GM12874 (cell line): ENCODE results near the gene GRIN1.

Source experiments
- TF ChIP-seq, protein P1 (sequence below): IDR thresholded peaks from 2 replicates; pipeline ENCODE4 v1.5.1; 2011; ENCODE audit warnings: low read depth, mild to moderate bottlenecking, control low read depth, low read length, moderate library complexity; ENCODE audit not compliant: insufficient read depth

GRIN1 gene

DNA sequence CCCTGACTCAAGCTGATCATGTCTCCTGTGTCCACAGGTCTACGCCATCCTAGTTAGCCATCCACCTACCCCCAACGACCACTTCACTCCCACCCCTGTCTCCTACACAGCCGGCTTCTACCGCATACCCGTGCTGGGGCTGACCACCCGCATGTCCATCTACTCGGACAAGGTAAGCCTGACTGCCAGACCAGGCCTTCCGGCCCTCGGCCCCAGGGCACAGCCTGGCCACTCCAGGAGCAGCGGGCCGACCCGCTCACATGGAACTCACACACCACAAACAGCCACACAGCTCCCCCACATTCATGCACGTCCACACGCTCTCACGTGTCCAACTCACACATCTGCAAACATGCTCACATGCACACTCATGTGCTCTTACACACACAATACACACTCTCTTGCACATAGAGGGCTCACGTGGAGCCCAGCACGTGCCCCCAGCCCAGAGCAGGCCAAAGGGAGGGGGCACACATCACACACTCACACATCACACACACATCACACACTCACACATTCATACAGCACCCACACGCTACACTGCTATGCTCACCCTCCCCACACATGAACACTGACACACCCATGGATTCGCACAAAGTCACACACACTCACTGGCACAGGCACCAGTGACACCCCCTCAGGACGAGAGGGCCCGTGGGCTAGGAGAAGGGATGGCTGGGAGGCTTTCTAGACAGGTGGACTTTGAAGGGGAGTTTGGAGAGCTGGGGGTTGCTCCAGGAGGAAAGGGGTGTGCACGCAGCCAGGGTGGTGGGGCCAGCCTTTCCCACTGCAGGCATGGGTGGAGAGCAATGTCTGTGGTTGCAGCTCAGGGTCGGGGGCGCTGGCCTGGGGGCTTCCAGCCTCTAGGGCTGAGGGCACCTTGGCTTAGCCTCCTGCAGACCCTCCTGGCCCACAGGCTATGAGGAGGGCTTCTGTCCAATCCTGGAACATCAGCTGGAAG is 3.3 kb downstream of the GRIN1 start:
- TF ChIP-seq, protein P1, sequence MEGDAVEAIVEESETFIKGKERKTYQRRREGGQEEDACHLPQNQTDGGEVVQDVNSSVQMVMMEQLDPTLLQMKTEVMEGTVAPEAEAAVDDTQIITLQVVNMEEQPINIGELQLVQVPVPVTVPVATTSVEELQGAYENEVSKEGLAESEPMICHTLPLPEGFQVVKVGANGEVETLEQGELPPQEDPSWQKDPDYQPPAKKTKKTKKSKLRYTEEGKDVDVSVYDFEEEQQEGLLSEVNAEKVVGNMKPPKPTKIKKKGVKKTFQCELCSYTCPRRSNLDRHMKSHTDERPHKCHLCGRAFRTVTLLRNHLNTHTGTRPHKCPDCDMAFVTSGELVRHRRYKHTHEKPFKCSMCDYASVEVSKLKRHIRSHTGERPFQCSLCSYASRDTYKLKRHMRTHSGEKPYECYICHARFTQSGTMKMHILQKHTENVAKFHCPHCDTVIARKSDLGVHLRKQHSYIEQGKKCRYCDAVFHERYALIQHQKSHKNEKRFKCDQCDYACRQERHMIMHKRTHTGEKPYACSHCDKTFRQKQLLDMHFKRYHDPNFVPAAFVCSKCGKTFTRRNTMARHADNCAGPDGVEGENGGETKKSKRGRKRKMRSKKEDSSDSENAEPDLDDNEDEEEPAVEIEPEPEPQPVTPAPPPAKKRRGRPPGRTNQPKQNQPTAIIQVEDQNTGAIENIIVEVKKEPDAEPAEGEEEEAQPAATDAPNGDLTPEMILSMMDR: no peak

DNA sequence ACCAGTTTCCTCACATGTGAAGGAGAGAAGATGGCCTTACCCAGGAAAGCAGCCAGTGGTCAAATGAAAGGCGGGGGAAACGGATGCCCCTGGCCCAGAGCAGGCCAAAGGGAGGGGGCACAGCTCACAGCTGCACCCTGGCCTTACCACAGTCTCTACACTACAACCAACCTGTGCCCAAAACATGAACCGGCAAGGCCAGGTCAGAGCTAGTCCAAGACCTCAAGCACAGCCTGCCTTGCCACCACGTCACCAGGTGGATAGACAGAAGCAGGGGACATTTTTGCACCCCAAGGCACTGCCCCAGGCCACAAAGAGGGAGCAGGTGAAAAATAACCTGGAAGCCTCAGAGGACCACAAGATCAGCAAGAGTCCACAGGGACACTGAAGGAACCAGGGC is 4.5 kb downstream of the GRIN1 start:
- TF ChIP-seq, protein P1: no peak

DNA sequence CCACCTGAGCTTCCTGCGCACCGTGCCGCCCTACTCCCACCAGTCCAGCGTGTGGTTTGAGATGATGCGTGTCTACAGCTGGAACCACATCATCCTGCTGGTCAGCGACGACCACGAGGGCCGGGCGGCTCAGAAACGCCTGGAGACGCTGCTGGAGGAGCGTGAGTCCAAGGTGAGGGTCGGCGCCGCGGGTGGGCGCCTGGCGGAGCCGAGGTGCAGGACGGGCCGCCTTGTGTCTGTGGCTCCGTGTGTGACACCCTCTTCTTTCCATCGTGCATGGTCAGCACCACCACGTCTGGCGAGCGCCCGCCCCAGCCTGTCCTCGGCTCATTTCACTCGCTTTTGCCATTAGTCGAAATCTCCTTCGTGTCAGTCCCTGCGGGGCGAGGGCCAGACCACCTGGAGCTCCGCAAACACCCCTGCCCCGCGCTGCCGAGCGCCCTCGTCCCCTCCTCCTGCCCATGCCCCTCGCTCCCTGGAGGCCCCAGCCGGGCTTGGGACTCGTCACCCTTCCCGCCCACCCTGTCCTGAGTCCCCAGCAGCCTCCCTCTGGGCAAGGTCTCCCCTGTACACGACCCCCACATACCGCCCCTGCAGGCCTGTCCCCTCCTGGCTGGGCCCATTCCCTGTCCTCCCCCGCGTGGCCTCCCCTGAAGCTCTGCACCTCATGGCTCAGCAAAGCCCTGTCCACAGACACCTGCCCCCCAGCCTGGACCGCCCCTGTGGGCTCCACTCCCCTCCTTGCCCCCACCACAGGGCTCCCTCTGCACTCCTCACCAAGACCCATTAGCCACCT is 7.0 kb downstream of the GRIN1 start:
- TF ChIP-seq, protein P1: no peak

DNA sequence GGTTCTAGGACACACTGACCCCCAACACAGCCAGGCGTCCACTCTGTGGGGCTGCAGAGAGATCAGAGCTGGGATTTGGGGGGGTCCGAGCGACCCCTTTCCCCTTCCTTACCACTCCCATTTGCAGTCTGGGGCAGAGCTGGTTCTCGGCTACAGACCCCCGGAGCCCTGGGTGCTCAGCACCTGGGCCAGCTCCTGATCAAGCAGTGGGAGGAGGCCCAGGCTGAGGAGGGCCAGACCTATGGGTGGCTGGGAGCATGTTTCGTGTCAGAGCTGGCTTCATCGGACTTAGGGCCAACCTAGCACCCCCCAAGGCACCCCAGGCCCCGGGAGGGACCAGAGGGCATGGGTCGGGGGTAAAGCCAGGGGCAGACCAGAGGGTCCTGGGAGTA is 7.6 kb downstream of the GRIN1 start:
- TF ChIP-seq, protein P1: no peak

DNA sequence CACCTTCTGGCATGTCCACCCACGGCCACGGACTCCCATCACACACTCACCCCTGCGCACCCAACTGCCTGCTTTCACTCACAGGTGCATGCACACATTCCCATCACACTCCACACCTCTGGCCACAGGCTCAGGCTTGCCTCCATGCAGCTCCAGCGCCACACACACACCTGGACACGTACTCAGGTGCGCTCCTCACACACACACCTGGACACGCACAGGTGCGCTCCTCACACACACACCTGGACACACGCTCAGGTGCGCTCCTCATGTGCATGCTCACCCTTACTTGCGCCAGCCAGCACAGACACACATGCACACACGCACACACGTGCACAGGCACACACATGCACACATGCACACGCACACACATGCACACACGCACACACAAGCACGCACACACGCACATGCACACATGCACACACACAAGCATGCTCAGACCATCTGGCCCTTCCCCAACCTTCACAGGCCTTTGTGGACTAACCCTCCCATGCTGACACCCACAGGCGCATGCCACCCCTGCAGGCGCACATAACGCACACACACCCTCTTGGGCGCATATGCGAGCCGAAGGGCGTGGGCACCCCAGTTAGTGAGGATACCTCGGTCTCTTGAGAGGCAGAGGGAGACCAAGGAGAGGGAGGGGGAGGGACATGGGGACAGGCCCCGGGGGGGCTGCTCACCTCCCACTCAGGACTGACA is 8.3 kb downstream of the GRIN1 start:
- TF ChIP-seq, protein P1: no peak

DNA sequence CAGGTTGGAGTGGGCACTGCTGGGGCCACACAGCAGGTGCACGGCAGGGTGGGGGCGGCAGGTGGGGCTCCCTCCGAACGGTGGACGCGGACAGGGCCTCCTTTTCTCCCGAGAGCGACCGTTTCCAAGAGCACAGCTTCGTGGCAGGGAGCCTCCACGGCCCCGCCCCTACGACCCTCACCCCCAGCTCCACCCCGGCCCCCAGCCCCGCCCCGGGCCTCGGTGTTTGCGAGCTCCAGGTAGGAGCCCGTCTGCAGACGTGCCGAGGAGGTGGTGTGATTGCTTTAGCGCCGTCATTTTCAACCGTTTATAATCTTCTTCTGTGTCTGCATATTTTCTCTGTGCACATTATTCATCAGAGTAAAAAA is 8.8 kb downstream of the GRIN1 start:
- TF ChIP-seq, protein P1: no peak

DNA sequence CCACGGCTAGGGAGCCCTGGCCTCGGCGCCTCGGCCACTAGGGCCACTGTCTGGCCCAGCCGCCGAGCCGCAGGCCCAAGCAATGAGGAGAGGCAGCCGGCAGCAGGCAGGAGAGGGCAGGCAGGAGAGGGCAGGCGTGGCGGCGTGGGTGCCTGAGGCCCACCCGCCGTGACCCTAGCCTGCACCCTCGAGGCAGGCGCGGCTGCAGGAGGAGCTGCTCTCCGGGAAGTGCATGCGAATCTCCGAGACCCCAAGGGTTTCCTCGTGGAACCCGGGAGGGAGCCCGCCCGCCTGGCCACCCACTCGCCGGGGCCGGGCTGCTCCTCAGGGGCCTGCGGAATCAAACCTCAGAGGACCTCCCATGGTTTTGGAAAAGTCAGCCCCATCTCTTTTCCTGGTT is 9.3 kb downstream of the GRIN1 start:
- TF ChIP-seq, protein P1: no peak
